ENCODE measurements around the gene DCTN3.

DNA sequence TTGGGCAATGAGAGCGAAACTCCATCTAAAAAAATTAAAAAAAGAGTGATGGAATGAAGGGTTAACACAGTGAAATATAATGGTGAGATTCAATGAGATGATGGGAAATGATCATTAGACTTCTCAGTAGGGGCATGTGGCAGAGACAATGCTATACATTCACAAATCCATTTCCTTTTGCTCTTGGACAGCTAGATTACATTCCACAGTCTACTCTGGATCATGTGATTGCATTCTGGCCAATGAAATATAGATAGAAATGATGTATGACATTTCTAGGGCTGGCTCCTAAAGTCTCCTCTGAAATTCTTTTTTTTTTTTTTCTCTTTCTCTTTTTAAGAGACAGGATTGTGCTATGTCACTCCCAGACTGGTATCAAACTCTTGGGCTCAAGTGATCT, 22.4 kb upstream of the DCTN3 start:
- TF ChIP-seq, protein P1, sequence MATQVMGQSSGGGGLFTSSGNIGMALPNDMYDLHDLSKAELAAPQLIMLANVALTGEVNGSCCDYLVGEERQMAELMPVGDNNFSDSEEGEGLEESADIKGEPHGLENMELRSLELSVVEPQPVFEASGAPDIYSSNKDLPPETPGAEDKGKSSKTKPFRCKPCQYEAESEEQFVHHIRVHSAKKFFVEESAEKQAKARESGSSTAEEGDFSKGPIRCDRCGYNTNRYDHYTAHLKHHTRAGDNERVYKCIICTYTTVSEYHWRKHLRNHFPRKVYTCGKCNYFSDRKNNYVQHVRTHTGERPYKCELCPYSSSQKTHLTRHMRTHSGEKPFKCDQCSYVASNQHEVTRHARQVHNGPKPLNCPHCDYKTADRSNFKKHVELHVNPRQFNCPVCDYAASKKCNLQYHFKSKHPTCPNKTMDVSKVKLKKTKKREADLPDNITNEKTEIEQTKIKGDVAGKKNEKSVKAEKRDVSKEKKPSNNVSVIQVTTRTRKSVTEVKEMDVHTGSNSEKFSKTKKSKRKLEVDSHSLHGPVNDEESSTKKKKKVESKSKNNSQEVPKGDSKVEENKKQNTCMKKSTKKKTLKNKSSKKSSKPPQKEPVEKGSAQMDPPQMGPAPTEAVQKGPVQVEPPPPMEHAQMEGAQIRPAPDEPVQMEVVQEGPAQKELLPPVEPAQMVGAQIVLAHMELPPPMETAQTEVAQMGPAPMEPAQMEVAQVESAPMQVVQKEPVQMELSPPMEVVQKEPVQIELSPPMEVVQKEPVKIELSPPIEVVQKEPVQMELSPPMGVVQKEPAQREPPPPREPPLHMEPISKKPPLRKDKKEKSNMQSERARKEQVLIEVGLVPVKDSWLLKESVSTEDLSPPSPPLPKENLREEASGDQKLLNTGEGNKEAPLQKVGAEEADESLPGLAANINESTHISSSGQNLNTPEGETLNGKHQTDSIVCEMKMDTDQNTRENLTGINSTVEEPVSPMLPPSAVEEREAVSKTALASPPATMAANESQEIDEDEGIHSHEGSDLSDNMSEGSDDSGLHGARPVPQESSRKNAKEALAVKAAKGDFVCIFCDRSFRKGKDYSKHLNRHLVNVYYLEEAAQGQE (IDR thresholded peaks at IDR 0.05; ENCODE audit: unreplicated experiment) = no peak
- TF ChIP-seq, protein P2, sequence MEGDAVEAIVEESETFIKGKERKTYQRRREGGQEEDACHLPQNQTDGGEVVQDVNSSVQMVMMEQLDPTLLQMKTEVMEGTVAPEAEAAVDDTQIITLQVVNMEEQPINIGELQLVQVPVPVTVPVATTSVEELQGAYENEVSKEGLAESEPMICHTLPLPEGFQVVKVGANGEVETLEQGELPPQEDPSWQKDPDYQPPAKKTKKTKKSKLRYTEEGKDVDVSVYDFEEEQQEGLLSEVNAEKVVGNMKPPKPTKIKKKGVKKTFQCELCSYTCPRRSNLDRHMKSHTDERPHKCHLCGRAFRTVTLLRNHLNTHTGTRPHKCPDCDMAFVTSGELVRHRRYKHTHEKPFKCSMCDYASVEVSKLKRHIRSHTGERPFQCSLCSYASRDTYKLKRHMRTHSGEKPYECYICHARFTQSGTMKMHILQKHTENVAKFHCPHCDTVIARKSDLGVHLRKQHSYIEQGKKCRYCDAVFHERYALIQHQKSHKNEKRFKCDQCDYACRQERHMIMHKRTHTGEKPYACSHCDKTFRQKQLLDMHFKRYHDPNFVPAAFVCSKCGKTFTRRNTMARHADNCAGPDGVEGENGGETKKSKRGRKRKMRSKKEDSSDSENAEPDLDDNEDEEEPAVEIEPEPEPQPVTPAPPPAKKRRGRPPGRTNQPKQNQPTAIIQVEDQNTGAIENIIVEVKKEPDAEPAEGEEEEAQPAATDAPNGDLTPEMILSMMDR (conservative IDR thresholded peaks at IDR 0.05; ENCODE audit: low read depth in 2 of 2) = no peak
- no peak for TF ChIP-seq EZH2 (IDR thresholded peaks at IDR 0.05; ENCODE audit: low read depth, unreplicated experiment)
- no peak for TF ChIP-seq STAT1 (IDR thresholded peaks at IDR 0.05; ENCODE audit: unreplicated experiment)
- no peak for TF ChIP-seq POLR2AphosphoS5 (IDR thresholded peaks at IDR 0.05; ENCODE audit: low read depth)

Measured in GM23338 (cell line).